ENCODE data around the gene MOB3B. TPM values are rescaled to one million over a fixed set of nuclear protein-coding genes. Genes with fewer than 3 reads are reported as not detected.

Gene MOB3B
- total RNA-seq, 3 donors from 2014 or later (not counting 1 experiment from before 2014, with no cell fraction given) = 0.23 to 0.30 (median 0.28) TPM

GRCh38 chr9:27328483-27328882, 201.1 kb downstream of the MOB3B start:
- H3K27ac Mint-ChIP-seq = no peak overlapping the region
- no peak overlapping the region for H3K4me3 ChIP-seq (ENCODE audit: low read length)
- intact Hi-C loops (cut with micrococcal nuclease) = no loop called here
- H3K9me3 ChIP-seq (ENCODE audit: control insufficient read depth, insufficient read depth, low read length) = no peaks in the 10 kb centered on the region
- ATAC-seq = no peak
- H3K27me3 Mint-ChIP-seq (ENCODE audit: low read depth in 2 of 2) = no peaks in the 10 kb centered on the region
- no peak for TF ChIP-seq CTCF (IDR thresholded peaks at IDR 0.05)
- no peak overlapping the region for H3K4me3 Mint-ChIP-seq
- H3K4me1 Mint-ChIP-seq = no peaks in the 10 kb centered on the region
- 87% methylated on average over 3 of the region's 3 CpGs for WGBS (ENCODE audit: insufficient coverage)
- no peak overlapping the region for H3K27ac ChIP-seq (ENCODE audit: low read length)
- no peaks in the 10 kb centered on the region for H3K36me3 ChIP-seq (ENCODE audit: control insufficient read depth, insufficient read depth, low read length)
- no peak for DNase-seq
- no peaks in the 10 kb centered on the region for H3K27me3 ChIP-seq (ENCODE audit: control insufficient read depth, insufficient read depth, low read length)
- H3K4me1 ChIP-seq (ENCODE audit: control insufficient read depth, insufficient read depth, low read length) = no peaks in the 10 kb centered on the region
- no peaks in the 10 kb centered on the region for H3K9me3 Mint-ChIP-seq
- no peaks in the 10 kb centered on the region for H3K36me3 Mint-ChIP-seq

- Mint-ChIP-seq H3K4me3 (no peak overlapping the region), H3K36me3 (no peaks in the 10 kb centered on the region), H3K4me1 (no peaks in the 10 kb centered on the region), H3K9me3 (peaks cover 0 to 4% of the 10 kb centered on the region in 2 donors), H3K27ac (no peak overlapping the region), H3K27me3 (ENCODE audit: low read depth in 2 of 2) (peaks cover 2 to 7% of the 10 kb centered on the region in 2 donors)
- Histone ChIP-seq H3K27ac (ENCODE audit: low read length) (no peak overlapping the region), H3K27me3 (ENCODE audit: control insufficient read depth, insufficient read depth, low read length) (no peaks in the 10 kb centered on the region), H3K4me1 (ENCODE audit: control insufficient read depth, insufficient read depth, low read length) (no peaks in the 10 kb centered on the region), H3K4me3 (ENCODE audit: low read length) (no peak overlapping the region), H3K9me3 (ENCODE audit: control insufficient read depth, insufficient read depth, low read length) (no peaks in the 10 kb centered on the region), H3K36me3 (ENCODE audit: control insufficient read depth, insufficient read depth, low read length) (no peaks in the 10 kb centered on the region)
- TF ChIP-seq CTCF (IDR thresholded peaks at IDR 0.05) = no peak
- 74% methylated on average over 1 of the region's 2 CpGs for WGBS (ENCODE audit: insufficient coverage)
- ATAC-seq (no peak), DNase-seq (no peak)
- intact Hi-C loops (cut with micrococcal nuclease) = no loop called here
These were observed 218.4 kb downstream of the MOB3B start for GRCh38 chr9:27311184-27311583.

GRCh38 chr9:27310582-27310981, 219.0 kb downstream of the MOB3B start:
- WGBS (ENCODE audit: insufficient coverage) = 79% methylated on average over 2 of the region's 2 CpGs
- no peaks in the 10 kb centered on the region for H3K36me3 ChIP-seq (ENCODE audit: control insufficient read depth, insufficient read depth, low read length)

More at GRCh38 chr9:27310582-27310981, 219.0 kb downstream of the MOB3B start:
- intact Hi-C loops (cut with micrococcal nuclease) = no loop called here
- H3K4me3 Mint-ChIP-seq = no peak overlapping the region
- peaks cover 2 to 7% of the 10 kb centered on the region in 2 donors for H3K27me3 Mint-ChIP-seq (ENCODE audit: low read depth in 2 of 2)
- H3K27ac Mint-ChIP-seq = no peak overlapping the region
- H3K9me3 Mint-ChIP-seq = peaks cover 0 to 4% of the 10 kb centered on the region in 2 donors
- H3K36me3 Mint-ChIP-seq = no peaks in the 10 kb centered on the region
- H3K4me1 Mint-ChIP-seq = no peaks in the 10 kb centered on the region
- Histone ChIP-seq H3K4me3 (ENCODE audit: low read length) (no peak overlapping the region), H3K4me1 (ENCODE audit: control insufficient read depth, insufficient read depth, low read length) (no peaks in the 10 kb centered on the region), H3K27me3 (ENCODE audit: control insufficient read depth, insufficient read depth, low read length) (no peaks in the 10 kb centered on the region), H3K27ac (ENCODE audit: low read length) (no peak overlapping the region), H3K9me3 (ENCODE audit: control insufficient read depth, insufficient read depth, low read length) (no peaks in the 10 kb centered on the region)
- no peak for TF ChIP-seq CTCF (IDR thresholded peaks at IDR 0.05)
- ATAC-seq = no peak
- no peak for DNase-seq

Data from natural killer cell (primary cell).